Measurements from ENCODE around the gene SMG6. TPM values are rescaled to one million over a fixed set of nuclear protein-coding genes. Genes with fewer than 3 reads are reported as not detected.

The SMG6 gene
- total and polyA plus RNA-seq, 2 of the 4 experiments (the other 2 are of a cell fraction), result 16.3 to 30.3 TPM

DNA sequence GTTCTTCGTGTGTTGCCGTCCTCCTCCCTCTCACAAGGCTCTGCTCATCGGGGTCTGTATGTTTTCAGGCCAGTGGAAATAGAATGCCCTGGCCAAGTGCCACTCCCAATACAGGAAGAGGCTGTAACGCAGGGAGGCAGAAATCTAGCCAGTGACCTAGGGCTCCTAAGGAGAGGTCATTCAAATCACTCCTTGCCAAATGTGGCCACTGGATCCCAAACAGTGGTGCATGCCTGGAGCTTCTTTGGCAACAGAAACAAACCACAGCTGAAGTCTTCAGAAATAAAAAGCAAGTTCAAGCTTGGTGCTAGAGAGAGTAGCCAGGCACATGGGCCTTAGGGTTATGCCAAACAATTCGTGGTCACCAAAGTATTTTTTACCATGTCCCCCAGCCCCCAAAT lies 66.1 kb downstream of the SMG6 start:
- H3K9ac ChIP-seq (ENCODE audit: low read depth, low read length), result peak overlapping the region; percentile 20
- H4K5ac ChIP-seq (ENCODE audit: low read depth, low read length), result peak overlapping the region; percentile 13; the same call in 1 of the 2 replicates
- peaks cover 30% of the 10 kb centered on the region for H3K9me1 ChIP-seq (ENCODE audit: insufficient read depth, low read length)
- no CpG with 5 or more reads among the region's 5 CpGs for WGBS, 2 experiments (ENCODE audit: extremely low coverage in 2 of 2, insufficient read length in 1 of 2)
- peak overlapping the region; percentile 89 for H2AK5ac ChIP-seq (ENCODE audit: low read depth, low read length)
- peak overlapping the region; percentile 64; the same call in 1 of the 2 replicates for H3K23ac ChIP-seq (ENCODE audit: low read depth, low read length)
- peak overlapping the region; percentile 47 for H3K4ac ChIP-seq (ENCODE audit: low read depth, low read length)
- dilution Hi-C loops (cut with HindIII; ENCODE audit: low sequenced_read_pairs, unreplicated experiment), result no loop called here
- ChIA-PET CTCF (interaction anchor here (0.6 to 1.0 kb wide), 3 partner anchors 42 to 182 kb away, joined by 4 to 5 read pairs (median 4); no protein-coding TSS in a partner anchor), POLR2A (ENCODE audit: unreplicated experiment) (interaction anchor here (0.9 kb wide), 1 partner anchor 181 kb away, joined by 3 read pairs; no protein-coding TSS in a partner anchor)
- peak overlapping the region; percentile 30 for H4K91ac ChIP-seq (ENCODE audit: insufficient read depth, low read depth, low read length)
- H2BK20ac ChIP-seq (ENCODE audit: low read depth, low read length), result peak overlapping the region; percentile 85; the same call in 1 of the 2 replicates
- ATAC-seq (ENCODE audit: low read depth) (peak; percentile 8; the same call in 1 of the 2 replicates), DNase-seq (no peak)
- H4K20me1 ChIP-seq (ENCODE audit: insufficient read depth, low read length), result no peaks in the 10 kb centered on the region
- peak overlapping the region; percentile 63 to 84; a peak in 2 of 4 replicates for H4K8ac ChIP-seq (ENCODE audit: low read depth in 2 of 2, low read length in 2 of 2)
- peak overlapping the region; percentile 9 for H3K18ac ChIP-seq (ENCODE audit: low read depth, low read length)
- H2BK120ac ChIP-seq (ENCODE audit: low read depth, low read length), result peak overlapping the region; percentile 73
- peaks cover 34% of the 10 kb centered on the region for H3K4me1 ChIP-seq (ENCODE audit: control insufficient read depth, insufficient read depth, low read length)
- H2BK15ac ChIP-seq (ENCODE audit: low read depth, low read length), result peak overlapping the region; percentile 57; the same call in 2 of the 3 replicates
- TF ChIP-seq RAD21 (IDR thresholded peaks at IDR 0.05; ENCODE audit: low read length) (no peak), RFX5 (IDR thresholded peaks at IDR 0.05; ENCODE audit: low read depth, low read length) (no peak), BHLHE40 (IDR thresholded peaks at IDR 0.05; ENCODE audit: low read depth, low read length) (no peak), CHD1 (IDR thresholded peaks at IDR 0.05; ENCODE audit: low read depth, low read length) (no peak), RCOR1 (IDR thresholded peaks at IDR 0.05; ENCODE audit: insufficient replicate concordance, low read length) (no peak), CEBPB (IDR thresholded peaks at IDR 0.05; ENCODE audit: low read depth, low read length) (no peak), MXI1 (IDR thresholded peaks at IDR 0.05; ENCODE audit: borderline replicate concordance, low read depth, low read length) (no peak), MAFK (IDR thresholded peaks at IDR 0.05; ENCODE audit: low read depth, low read length) (no peak)
- peak overlapping the region; percentile 73 for H3K27ac ChIP-seq (ENCODE audit: insufficient read depth, low read length)
- H3K36me3 ChIP-seq (ENCODE audit: control insufficient read depth, insufficient read depth, low read length), result no peaks in the 10 kb centered on the region
- no peaks in the 10 kb centered on the region for H3K27me3 ChIP-seq (ENCODE audit: control insufficient read depth, insufficient read depth, low read length)
- 0 out of 2 replicates have a peak overlapping the region, but pooled peaks have one; percentile 22 for H3K56ac ChIP-seq (ENCODE audit: extremely low read depth, insufficient read depth, low read length)
- no peak overlapping the region for H3K4me3 ChIP-seq (ENCODE audit: insufficient read depth, low read depth, low read length)
- H3K4me2 ChIP-seq (ENCODE audit: low read depth, low read length), result peak overlapping the region; percentile 11; the same call in 1 of the 2 replicates
- intact Hi-C loops (cut with micrococcal nuclease), result no loop called here
- BruUV-seq (replicated peaks), result no TSS peak
- peak overlapping the region; percentile 53 for H2AFZ ChIP-seq (replicated peaks; ENCODE audit: low read length, poor library complexity)
- peak overlapping the region; percentile 82 for H3K14ac ChIP-seq (replicated peaks; ENCODE audit: low read depth, low read length)
- H2BK5ac ChIP-seq (ENCODE audit: low read depth, low read length, poor library complexity, severe bottlenecking), result peak overlapping the region; percentile 10
- H2AK9ac ChIP-seq (replicated peaks; ENCODE audit: low read depth, low read length, poor library complexity), result peak overlapping the region; percentile 52
- H3K9me3 ChIP-seq (ENCODE audit: control insufficient read depth, insufficient read depth, low read length), result no peaks in the 10 kb centered on the region
- in situ Hi-C loops (cut with MboI; ENCODE audit: low sequenced_read_pairs), result no loop called here
- H3K79me1 ChIP-seq (ENCODE audit: low read depth in 1 of 2, low read length in 2 of 2), result peaks cover 14 to 66% of the 10 kb centered on the region in 2 experiments
